Loucy (cell line): ENCODE results near the gene GOLGA6C.

Experiments
- EZH2phosphoT487 ChIP-seq: fragments of 200-600 bp; IDR thresholded peaks from 2 replicates; pipeline ENCODE4 v1.6.1; 2018; ENCODE audit warnings: antibody characterized with exemption, mild to moderate bottlenecking, moderate library complexity, borderline replicate concordance
- TF ChIP-seq, protein P1 (sequence below): fragments of 200-600 bp; sonication (generic); conservative IDR thresholded peaks from 2 replicates; pipeline ENCODE4 v1.5.1; 2014; ENCODE audit warnings: mild to moderate bottlenecking, antibody characterized with exemption, low read length

DNA sequence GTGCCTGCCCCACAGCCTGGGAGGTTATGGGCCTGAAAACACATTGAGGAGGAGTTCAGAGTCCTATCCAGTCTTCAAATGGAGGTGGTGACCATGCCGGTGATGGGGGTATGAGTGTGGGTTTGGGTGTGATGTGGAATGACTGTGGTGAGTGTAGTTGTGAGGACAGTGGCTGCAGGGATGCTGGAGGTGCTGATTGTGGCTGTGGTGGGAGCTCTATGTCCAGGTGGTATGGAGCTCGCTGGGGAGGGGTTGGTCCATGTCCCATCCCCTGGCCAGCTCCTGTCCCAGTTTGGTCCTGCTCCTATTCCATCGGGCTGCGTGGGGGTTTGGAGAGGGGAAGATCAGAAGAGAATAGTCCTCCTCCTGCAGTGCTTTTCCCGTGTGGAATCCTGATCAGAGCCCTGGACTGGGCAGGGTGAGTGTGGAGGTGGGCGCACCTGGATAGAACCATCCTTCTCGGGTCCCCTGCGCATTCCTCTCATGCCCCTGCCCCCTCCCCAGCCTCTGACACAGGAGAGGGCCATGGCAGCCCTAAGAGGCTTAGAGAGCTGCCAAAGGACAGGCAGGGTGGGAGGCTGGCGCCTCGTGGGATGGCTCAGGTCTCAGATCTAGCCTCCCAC lies 23.0 kb upstream of the GOLGA6C start:
- no peak for TF ChIP-seq EZH2phosphoT487
- TF ChIP-seq, protein P1, sequence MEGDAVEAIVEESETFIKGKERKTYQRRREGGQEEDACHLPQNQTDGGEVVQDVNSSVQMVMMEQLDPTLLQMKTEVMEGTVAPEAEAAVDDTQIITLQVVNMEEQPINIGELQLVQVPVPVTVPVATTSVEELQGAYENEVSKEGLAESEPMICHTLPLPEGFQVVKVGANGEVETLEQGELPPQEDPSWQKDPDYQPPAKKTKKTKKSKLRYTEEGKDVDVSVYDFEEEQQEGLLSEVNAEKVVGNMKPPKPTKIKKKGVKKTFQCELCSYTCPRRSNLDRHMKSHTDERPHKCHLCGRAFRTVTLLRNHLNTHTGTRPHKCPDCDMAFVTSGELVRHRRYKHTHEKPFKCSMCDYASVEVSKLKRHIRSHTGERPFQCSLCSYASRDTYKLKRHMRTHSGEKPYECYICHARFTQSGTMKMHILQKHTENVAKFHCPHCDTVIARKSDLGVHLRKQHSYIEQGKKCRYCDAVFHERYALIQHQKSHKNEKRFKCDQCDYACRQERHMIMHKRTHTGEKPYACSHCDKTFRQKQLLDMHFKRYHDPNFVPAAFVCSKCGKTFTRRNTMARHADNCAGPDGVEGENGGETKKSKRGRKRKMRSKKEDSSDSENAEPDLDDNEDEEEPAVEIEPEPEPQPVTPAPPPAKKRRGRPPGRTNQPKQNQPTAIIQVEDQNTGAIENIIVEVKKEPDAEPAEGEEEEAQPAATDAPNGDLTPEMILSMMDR: no peak
